H1 (cell line): ENCODE measurements around the gene AP1S1. TPM values are rescaled to one million over a fixed set of nuclear protein-coding genes. Genes with fewer than 3 reads are reported as not detected.

ENCODE experiments used
- BRCA1 ChIP-seq: IDR thresholded peaks from 2 replicates; pipeline ENCODE4 v1.6.1; 2012; ENCODE audit warnings: low read depth, low read length, improper control_type of control experiment
- CHD2 ChIP-seq: IDR thresholded peaks from 2 replicates; pipeline ENCODE4 v1.6.1; 2012; ENCODE audit warnings: low read length, improper control_type of control experiment
- CTCF ChIP-seq, 3 experiments: IDR thresholded peaks; 1 replicate in 2 of 3; 2 replicates in 1 of 3; pipeline versions ENCODE4 v1.5.1 to v1.6.1; 2011; ENCODE audit warnings: low read length in 3 of 3, mild to moderate bottlenecking in 3 of 3, inconsistent platforms in 2 of 3, low read depth in 1 of 3, moderate library complexity in 1 of 3; ENCODE audit not compliant: insufficient read depth in 1 of 3; ENCODE audit errors: control extremely low read depth in 1 of 3
- FOSL1 ChIP-seq: IDR thresholded peaks from 2 replicates; pipeline ENCODE4 v1.6.1; 2011; ENCODE audit warnings: mild to moderate bottlenecking, low read depth, low read length, moderate library complexity; ENCODE audit not compliant: insufficient read depth
- GTF2F1 ChIP-seq: IDR thresholded peaks from 2 replicates; pipeline ENCODE4 v1.6.1; 2012; ENCODE audit warnings: low read depth, low read length, improper control_type of control experiment, borderline replicate concordance
- NRF1 ChIP-seq: IDR thresholded peaks from 2 replicates; pipeline ENCODE4 v1.6.1; 2011; ENCODE audit warnings: mild to moderate bottlenecking, low read depth, low read length, improper control_type of control experiment
- RXRA ChIP-seq: IDR thresholded peaks from 2 replicates; pipeline ENCODE4 v1.6.1; 2011; ENCODE audit warnings: low read depth, mild to moderate bottlenecking, low read length, moderate library complexity; ENCODE audit not compliant: insufficient read depth
- polyA plus RNA-seq, 7 experiments: library from polyadenylated mRNA; depleted of rRNA in 3 of 7; stranded (reverse) in 5 of 7; unstranded in 2 of 7; fragments of >200 nt in 5 of 7; fragments of 200-250 nt in 2 of 7; gene quantifications; 1 replicate in 5 of 7; 2 replicates in 1 of 7; 4 replicates in 1 of 7; pipeline versions ENCODE4 v1.2.1 to v1.2.3, GENCODE V29; 2011 to 2013; ENCODE audit warnings: missing spikeins in 2 of 7, mixed read lengths in 2 of 7
- total RNA-seq: library from RNA; stranded (reverse); fragmentation: NEBNext Ultra II Directional; extraction: Animal tissue kit (Norgen Biotek cat#: 25700); gene quantifications from 2 replicates; pipeline ENCODE4 v1.2.1, GENCODE V29; 2021
- TF ChIP-seq, protein P1 (sequence below): fragments of 300-600 bp; sonication (generic); IDR thresholded peaks from 2 replicates; pipeline ENCODE4 v1.7.1; 2012; ENCODE audit warnings: low read length, moderate library complexity, mild to moderate bottlenecking, inconsistent platforms; ENCODE audit not compliant: insufficient replicate concordance

The AP1S1 gene
- total and polyA plus RNA-seq, 2 of the 8 experiments (the other 6 are each of a cell fraction or from before 2014, with no cell fraction given) = 56.1 to 59.3 TPM

DNA sequence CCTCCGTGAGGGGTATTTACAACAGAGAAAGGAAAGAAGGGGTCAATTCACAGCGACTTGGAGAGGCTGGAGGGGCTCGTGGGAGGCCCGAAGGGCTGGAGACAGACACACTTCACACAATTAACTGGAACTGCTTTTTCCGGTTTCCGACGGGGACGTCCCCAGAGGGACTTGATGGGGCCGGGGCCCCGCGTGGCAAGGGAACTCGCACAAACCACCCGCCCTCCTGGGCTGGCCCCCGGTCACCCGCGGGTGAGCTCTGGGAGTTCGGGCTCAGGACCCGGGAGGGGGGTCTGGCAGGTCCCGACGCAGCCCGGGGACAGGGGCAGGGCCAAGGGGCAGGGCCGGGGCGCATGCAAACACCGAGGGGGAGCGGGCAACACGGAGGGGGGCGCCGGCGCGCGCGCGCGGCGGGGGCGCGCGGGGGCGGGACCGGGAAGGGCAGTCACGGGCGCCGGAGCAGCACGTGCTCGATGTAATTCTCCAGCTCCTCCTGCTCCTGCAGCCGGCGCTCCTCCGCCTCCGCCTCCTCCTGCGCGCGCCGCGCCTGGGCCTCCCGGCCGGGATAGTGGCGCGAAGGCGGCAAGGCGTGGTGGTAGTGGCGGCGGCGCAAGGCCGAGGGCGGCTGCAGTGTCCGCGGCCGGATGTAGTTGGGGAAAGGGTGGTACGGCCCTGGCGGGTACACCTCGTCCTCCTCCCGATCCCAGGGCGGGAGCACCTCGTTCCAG lies 8.4 kb downstream of the AP1S1 start (continued):
- TF ChIP-seq CHD2 (no peak), NRF1 (0 out of 2 replicates have a peak, but pooled peaks have one; percentile 15), BRCA1 (no peak), GTF2F1 (no peak), FOSL1 (no peak), CTCF (IDR thresholded peaks at IDR 0.05; ENCODE audit: control extremely low read depth in 1 of 3, insufficient read depth in 1 of 3, low read depth in 1 of 3, low read length in 3 of 3) (no peak), RXRA (no peak)
- TF ChIP-seq, protein P1, sequence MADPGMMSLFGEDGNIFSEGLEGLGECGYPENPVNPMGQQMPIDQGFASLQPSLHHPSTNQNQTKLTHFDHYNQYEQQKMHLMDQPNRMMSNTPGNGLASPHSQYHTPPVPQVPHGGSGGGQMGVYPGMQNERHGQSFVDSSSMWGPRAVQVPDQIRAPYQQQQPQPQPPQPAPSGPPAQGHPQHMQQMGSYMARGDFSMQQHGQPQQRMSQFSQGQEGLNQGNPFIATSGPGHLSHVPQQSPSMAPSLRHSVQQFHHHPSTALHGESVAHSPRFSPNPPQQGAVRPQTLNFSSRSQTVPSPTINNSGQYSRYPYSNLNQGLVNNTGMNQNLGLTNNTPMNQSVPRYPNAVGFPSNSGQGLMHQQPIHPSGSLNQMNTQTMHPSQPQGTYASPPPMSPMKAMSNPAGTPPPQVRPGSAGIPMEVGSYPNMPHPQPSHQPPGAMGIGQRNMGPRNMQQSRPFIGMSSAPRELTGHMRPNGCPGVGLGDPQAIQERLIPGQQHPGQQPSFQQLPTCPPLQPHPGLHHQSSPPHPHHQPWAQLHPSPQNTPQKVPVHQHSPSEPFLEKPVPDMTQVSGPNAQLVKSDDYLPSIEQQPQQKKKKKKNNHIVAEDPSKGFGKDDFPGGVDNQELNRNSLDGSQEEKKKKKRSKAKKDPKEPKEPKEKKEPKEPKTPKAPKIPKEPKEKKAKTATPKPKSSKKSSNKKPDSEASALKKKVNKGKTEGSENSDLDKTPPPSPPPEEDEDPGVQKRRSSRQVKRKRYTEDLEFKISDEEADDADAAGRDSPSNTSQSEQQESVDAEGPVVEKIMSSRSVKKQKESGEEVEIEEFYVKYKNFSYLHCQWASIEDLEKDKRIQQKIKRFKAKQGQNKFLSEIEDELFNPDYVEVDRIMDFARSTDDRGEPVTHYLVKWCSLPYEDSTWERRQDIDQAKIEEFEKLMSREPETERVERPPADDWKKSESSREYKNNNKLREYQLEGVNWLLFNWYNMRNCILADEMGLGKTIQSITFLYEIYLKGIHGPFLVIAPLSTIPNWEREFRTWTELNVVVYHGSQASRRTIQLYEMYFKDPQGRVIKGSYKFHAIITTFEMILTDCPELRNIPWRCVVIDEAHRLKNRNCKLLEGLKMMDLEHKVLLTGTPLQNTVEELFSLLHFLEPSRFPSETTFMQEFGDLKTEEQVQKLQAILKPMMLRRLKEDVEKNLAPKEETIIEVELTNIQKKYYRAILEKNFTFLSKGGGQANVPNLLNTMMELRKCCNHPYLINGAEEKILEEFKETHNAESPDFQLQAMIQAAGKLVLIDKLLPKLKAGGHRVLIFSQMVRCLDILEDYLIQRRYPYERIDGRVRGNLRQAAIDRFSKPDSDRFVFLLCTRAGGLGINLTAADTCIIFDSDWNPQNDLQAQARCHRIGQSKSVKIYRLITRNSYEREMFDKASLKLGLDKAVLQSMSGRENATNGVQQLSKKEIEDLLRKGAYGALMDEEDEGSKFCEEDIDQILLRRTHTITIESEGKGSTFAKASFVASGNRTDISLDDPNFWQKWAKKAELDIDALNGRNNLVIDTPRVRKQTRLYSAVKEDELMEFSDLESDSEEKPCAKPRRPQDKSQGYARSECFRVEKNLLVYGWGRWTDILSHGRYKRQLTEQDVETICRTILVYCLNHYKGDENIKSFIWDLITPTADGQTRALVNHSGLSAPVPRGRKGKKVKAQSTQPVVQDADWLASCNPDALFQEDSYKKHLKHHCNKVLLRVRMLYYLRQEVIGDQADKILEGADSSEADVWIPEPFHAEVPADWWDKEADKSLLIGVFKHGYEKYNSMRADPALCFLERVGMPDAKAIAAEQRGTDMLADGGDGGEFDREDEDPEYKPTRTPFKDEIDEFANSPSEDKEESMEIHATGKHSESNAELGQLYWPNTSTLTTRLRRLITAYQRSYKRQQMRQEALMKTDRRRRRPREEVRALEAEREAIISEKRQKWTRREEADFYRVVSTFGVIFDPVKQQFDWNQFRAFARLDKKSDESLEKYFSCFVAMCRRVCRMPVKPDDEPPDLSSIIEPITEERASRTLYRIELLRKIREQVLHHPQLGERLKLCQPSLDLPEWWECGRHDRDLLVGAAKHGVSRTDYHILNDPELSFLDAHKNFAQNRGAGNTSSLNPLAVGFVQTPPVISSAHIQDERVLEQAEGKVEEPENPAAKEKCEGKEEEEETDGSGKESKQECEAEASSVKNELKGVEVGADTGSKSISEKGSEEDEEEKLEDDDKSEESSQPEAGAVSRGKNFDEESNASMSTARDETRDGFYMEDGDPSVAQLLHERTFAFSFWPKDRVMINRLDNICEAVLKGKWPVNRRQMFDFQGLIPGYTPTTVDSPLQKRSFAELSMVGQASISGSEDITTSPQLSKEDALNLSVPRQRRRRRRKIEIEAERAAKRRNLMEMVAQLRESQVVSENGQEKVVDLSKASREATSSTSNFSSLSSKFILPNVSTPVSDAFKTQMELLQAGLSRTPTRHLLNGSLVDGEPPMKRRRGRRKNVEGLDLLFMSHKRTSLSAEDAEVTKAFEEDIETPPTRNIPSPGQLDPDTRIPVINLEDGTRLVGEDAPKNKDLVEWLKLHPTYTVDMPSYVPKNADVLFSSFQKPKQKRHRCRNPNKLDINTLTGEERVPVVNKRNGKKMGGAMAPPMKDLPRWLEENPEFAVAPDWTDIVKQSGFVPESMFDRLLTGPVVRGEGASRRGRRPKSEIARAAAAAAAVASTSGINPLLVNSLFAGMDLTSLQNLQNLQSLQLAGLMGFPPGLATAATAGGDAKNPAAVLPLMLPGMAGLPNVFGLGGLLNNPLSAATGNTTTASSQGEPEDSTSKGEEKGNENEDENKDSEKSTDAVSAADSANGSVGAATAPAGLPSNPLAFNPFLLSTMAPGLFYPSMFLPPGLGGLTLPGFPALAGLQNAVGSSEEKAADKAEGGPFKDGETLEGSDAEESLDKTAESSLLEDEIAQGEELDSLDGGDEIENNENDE = no peak
